Measurements from ENCODE around the gene ERN2.

The ERN2 gene

GRCh38 chr16:23650674-23651416 is 62.2 kb downstream of the ERN2 start:
- Histone ChIP-seq H3K36me3 (ENCODE audit: control insufficient read depth, insufficient read depth, low read length) (no peaks in the 10 kb centered on the region), H4K8ac (ENCODE audit: low read depth, low read length) (no peak overlapping the region), H3K27me3 (ENCODE audit: insufficient read depth, low read length, poor library complexity) (no peaks in the 10 kb centered on the region), H3K18ac (ENCODE audit: low read length) (no peak overlapping the region), H3K4me3 (ENCODE audit: low read length) (no peak overlapping the region), H2BK120ac (ENCODE audit: low read depth, low read length) (no peak overlapping the region), H3K23ac (ENCODE audit: low read length) (no peak overlapping the region), H2BK5ac (ENCODE audit: low read length) (no peak overlapping the region), H3K4me1 (ENCODE audit: control insufficient read depth, low read depth, low read length) (no peaks in the 10 kb centered on the region), H3K4me2 (ENCODE audit: low read length) (no peak overlapping the region), H3K9ac (ENCODE audit: low read length) (no peak overlapping the region), H3K79me2 (ENCODE audit: control insufficient read depth, insufficient read depth, low read length) (peaks cover 7% of the 10 kb centered on the region), H2AK5ac (ENCODE audit: low read length) (no peak overlapping the region), H2BK15ac (replicated peaks; ENCODE audit: low read depth) (no peak overlapping the region), H3K27ac (ENCODE audit: low read depth, low read length) (no peak overlapping the region), H3K56ac (ENCODE audit: low read length) (no peak overlapping the region), H3K4ac (ENCODE audit: low read depth, low read length) (no peak overlapping the region), H4K5ac (ENCODE audit: low read length) (no peak overlapping the region), H3K79me1 (ENCODE audit: low read length) (no peaks in the 10 kb centered on the region)
- no CpG with 5 or more reads among the region's 4 CpGs for WGBS (ENCODE audit: extremely low coverage, insufficient coverage, low lambda C conversion rate)
- peak; percentile 51 for DNase-seq

GRCh38 chr16:23642246-23642774 is 70.7 kb downstream of the ERN2 start:
- H3K23ac ChIP-seq (ENCODE audit: low read length): no peak overlapping the region
- no peak overlapping the region for H3K4ac ChIP-seq (ENCODE audit: low read depth, low read length)
- H2BK15ac ChIP-seq (replicated peaks; ENCODE audit: low read depth): no peak overlapping the region
- H4K8ac ChIP-seq (ENCODE audit: low read depth, low read length): no peak overlapping the region
- peak overlapping the region; percentile 98 for H3K56ac ChIP-seq (ENCODE audit: low read length)
- peaks cover 3% of the 10 kb centered on the region for H3K4me1 ChIP-seq (ENCODE audit: control insufficient read depth, low read depth, low read length)
- peak overlapping the region; percentile 43 for H3K4me2 ChIP-seq (ENCODE audit: low read length)
- no peak overlapping the region for H3K18ac ChIP-seq (ENCODE audit: low read length)
- no peaks in the 10 kb centered on the region for H3K27me3 ChIP-seq (ENCODE audit: insufficient read depth, low read length, poor library complexity)
- peak overlapping the region; percentile 2 for H3K4me3 ChIP-seq (ENCODE audit: low read length)
- H2BK120ac ChIP-seq (ENCODE audit: low read depth, low read length): no peak overlapping the region
- no peak overlapping the region for H2BK5ac ChIP-seq (ENCODE audit: low read length)
- H3K79me1 ChIP-seq (ENCODE audit: low read length): peaks cover 9% of the 10 kb centered on the region
- WGBS (ENCODE audit: extremely low coverage, insufficient coverage, low lambda C conversion rate): no CpG with 5 or more reads among the region's 14 CpGs
- peak overlapping the region; percentile 95 for H3K9ac ChIP-seq (ENCODE audit: low read length)
- H3K79me2 ChIP-seq (ENCODE audit: control insufficient read depth, insufficient read depth, low read length): peaks cover 19% of the 10 kb centered on the region
- H3K27ac ChIP-seq (ENCODE audit: low read depth, low read length): no peak overlapping the region
- H2AK5ac ChIP-seq (ENCODE audit: low read length): no peak overlapping the region
- DNase-seq: no peak
- H4K5ac ChIP-seq (ENCODE audit: low read length): no peak overlapping the region
- no peaks in the 10 kb centered on the region for H3K36me3 ChIP-seq (ENCODE audit: control insufficient read depth, insufficient read depth, low read length)

- Histone ChIP-seq H3K27ac (ENCODE audit: low read depth, low read length) (peak within 1 kb of the TSS; percentile 77), H3K18ac (ENCODE audit: low read length) (peak within 1 kb of the TSS; percentile 81), H2BK120ac (ENCODE audit: low read depth, low read length) (no peak within 1 kb of the TSS), H3K36me3 (ENCODE audit: control insufficient read depth, insufficient read depth, low read length) (no peaks in the 10 kb centered on the region), H3K4ac (ENCODE audit: low read depth, low read length) (peak within 1 kb of the TSS; percentile 93), H2BK5ac (ENCODE audit: low read length) (peak within 1 kb of the TSS; percentile 61), H3K4me1 (ENCODE audit: control insufficient read depth, low read depth, low read length) (peaks cover 3% of the 10 kb centered on the region), H3K9ac (ENCODE audit: low read length) (peak within 1 kb of the TSS; percentile 95), H4K5ac (ENCODE audit: low read length) (peak within 1 kb of the TSS; percentile 21), H4K8ac (ENCODE audit: low read depth, low read length) (peak within 1 kb of the TSS; percentile 83), H3K56ac (ENCODE audit: low read length) (peak within 1 kb of the TSS; percentile 98), H3K79me2 (ENCODE audit: control insufficient read depth, insufficient read depth, low read length) (peaks cover 17% of the 10 kb centered on the region), H3K27me3 (ENCODE audit: insufficient read depth, low read length, poor library complexity) (no peaks in the 10 kb centered on the region), H3K79me1 (ENCODE audit: low read length) (peaks cover 9% of the 10 kb centered on the region), H2AK5ac (ENCODE audit: low read length) (no peak within 1 kb of the TSS), H3K4me3 (ENCODE audit: low read length) (peak within 1 kb of the TSS; percentile 92), H3K4me2 (ENCODE audit: low read length) (peak within 1 kb of the TSS; percentile 75), H2BK15ac (replicated peaks; ENCODE audit: low read depth) (no peak within 1 kb of the TSS), H3K23ac (ENCODE audit: low read length) (no peak within 1 kb of the TSS)
- peak; percentile 97 for DNase-seq
- no CpG with 5 or more reads among the region's 64 CpGs for WGBS (ENCODE audit: extremely low coverage, insufficient coverage, low lambda C conversion rate)
These were observed 71.9 kb downstream of the ERN2 start, which contains the start of the genes DCTN5 and PALB2 for GRCh38 chr16:23640931-23641765. Gene DCTN5 (plus strand): TSS chr16:23641466. CDS start chr16:23641543, 77 bp downstream. Gene PALB2 (minus strand): TSS chr16:23641310. CDS start chr16:23641157, 153 bp downstream.

- no peak overlapping the region for H3K23ac ChIP-seq (ENCODE audit: low read length)
- H3K4me1 ChIP-seq (ENCODE audit: control insufficient read depth, low read depth, low read length): peaks cover 3% of the 10 kb centered on the region
- no peak overlapping the region for H2BK120ac ChIP-seq (ENCODE audit: low read depth, low read length)
- peak; percentile 49 for DNase-seq
- peaks cover 9% of the 10 kb centered on the region for H3K79me1 ChIP-seq (ENCODE audit: low read length)
- no peaks in the 10 kb centered on the region for H3K27me3 ChIP-seq (ENCODE audit: insufficient read depth, low read length, poor library complexity)
- no peak overlapping the region for H3K18ac ChIP-seq (ENCODE audit: low read length)
- H2AK5ac ChIP-seq (ENCODE audit: low read length): no peak overlapping the region
- H3K56ac ChIP-seq (ENCODE audit: low read length): peak overlapping the region; percentile 97
- no peak overlapping the region for H4K8ac ChIP-seq (ENCODE audit: low read depth, low read length)
- H2BK5ac ChIP-seq (ENCODE audit: low read length): peak overlapping the region; percentile 61
- peak overlapping the region; percentile 75 for H3K4me2 ChIP-seq (ENCODE audit: low read length)
- H4K5ac ChIP-seq (ENCODE audit: low read length): peak overlapping the region; percentile 21
- H3K9ac ChIP-seq (ENCODE audit: low read length): peak overlapping the region; percentile 95
- peak overlapping the region; percentile 84 for H3K4me3 ChIP-seq (ENCODE audit: low read length)
- no CpG with 5 or more reads among the region's 8 CpGs for WGBS (ENCODE audit: extremely low coverage, insufficient coverage, low lambda C conversion rate)
- no peaks in the 10 kb centered on the region for H3K36me3 ChIP-seq (ENCODE audit: control insufficient read depth, insufficient read depth, low read length)
- peak overlapping the region; percentile 77 for H3K27ac ChIP-seq (ENCODE audit: low read depth, low read length)
- H3K79me2 ChIP-seq (ENCODE audit: control insufficient read depth, insufficient read depth, low read length): peaks cover 17% of the 10 kb centered on the region
- H2BK15ac ChIP-seq (replicated peaks; ENCODE audit: low read depth): no peak overlapping the region
- H3K4ac ChIP-seq (ENCODE audit: low read depth, low read length): peak overlapping the region; percentile 93
These were observed 72.4 kb downstream of the ERN2 start for GRCh38 chr16:23640615-23640930.
